Kidney (tissue), 14 donors: ENCODE measurements around the gene SIM2. TPM values are rescaled to one million over a fixed set of nuclear protein-coding genes. Genes with fewer than 3 reads are reported as not detected.

ENCODE experiments used
- DNase-seq, 5 donors: peaks; one replicate each; pipeline ENCODE4 v3.0.0-alpha.2; 2013 to 2020
- FAIRE-seq: peaks from 2 replicates; lab custom pipeline; 2012; peaks lifted over from hg19 to GRCh38; lab: Jason Lieb, UNC
- H3K27ac ChIP-seq, 2 donors: one replicate each; pipeline ENCODE4 v1.7.0; 2013; ENCODE audit warnings: low read depth in 2 of 2, low read length in 2 of 2, inconsistent platforms in 1 of 2
- H3K27me3 ChIP-seq: one replicate; pipeline ENCODE4 v1.7.1; 2013; ENCODE audit warnings: low read length, inconsistent platforms; ENCODE audit not compliant: control insufficient read depth, insufficient read depth
- H3K36me3 ChIP-seq, 3 donors: one replicate each; pipeline versions ENCODE4 v1.7.0 to v1.7.1; 2013; ENCODE audit warnings: low read length in 3 of 3, control low read depth in 1 of 3, inconsistent platforms in 1 of 3; ENCODE audit not compliant: insufficient read depth in 3 of 3, control insufficient read depth in 2 of 3
- H3K4me1 ChIP-seq, 3 donors: one replicate each; pipeline versions ENCODE4 v1.7.0 to v1.7.1; 2013; ENCODE audit warnings: low read length in 3 of 3, inconsistent platforms in 1 of 3, low read depth in 1 of 3; ENCODE audit not compliant: control insufficient read depth in 2 of 3, insufficient read depth in 2 of 3
- H3K4me3 ChIP-seq, 3 donors: one replicate each; pipeline versions ENCODE4 v1.7.0 to v1.8.1; 2013; ENCODE audit warnings: low read length in 3 of 3, control low read depth in 1 of 3, inconsistent platforms in 1 of 3
- H3K9ac ChIP-seq, 3 donors: one replicate each; pipeline versions ENCODE4 v1.7.0 to v1.7.1; 2013; ENCODE audit warnings: low read length in 3 of 3, control low read depth in 1 of 3, inconsistent platforms in 1 of 3
- H3K9me3 ChIP-seq, 3 donors: one replicate each; pipeline versions ENCODE4 v1.7.0 to v1.7.1; 2013; ENCODE audit warnings: low read length in 3 of 3, control low read depth in 1 of 3, inconsistent platforms in 1 of 3; ENCODE audit not compliant: control insufficient read depth in 2 of 3, insufficient read depth in 1 of 3
- intact Hi-C: fragments of 100-400 bp; cut with DNase I; formaldehyde crosslinking; loops from one replicate; pipeline ENCODE4 v1.11.1; 2022
- polyA plus RNA-seq: library from polyadenylated mRNA; stranded (reverse); fragments of 350-450 nt; fragmentation: Illumina TruSeq; extraction: RNeasy Lipid Tissue Mini Kit (QIAGEN cat#74804); gene quantifications from one replicate; pipeline ENCODE4 v1.2.3, GENCODE V29; 2014; ENCODE audit warnings: low read depth, low replicate concordance; ENCODE audit not compliant: insufficient read depth
- total RNA-seq: library from RNA; stranded (reverse); fragmentation: NEBNext Ultra II Directional; extraction: Animal tissue kit (Norgen Biotek cat#: 25700); gene quantifications from one replicate; pipeline ENCODE4 v1.2.1, GENCODE V29; 2021
- TF ChIP-seq, protein P1 (sequence below): IDR thresholded peaks from 3 replicates; pipeline ENCODE4 v1.5.1; 2012; ENCODE audit warnings: mild to moderate bottlenecking, moderate library complexity, borderline replicate concordance; ENCODE audit not compliant: insufficient read depth; ENCODE audit errors: extremely low read depth
- donor health status: control.
- donor health status: control.
- donor health status: control.
- donor health status: control.
- donor health status: control.
- donor health status: DM: yes; HTN: yes; CAD: no.
- donor health status: Normal renal cell carcinoma (clear cell type).

The SIM2 gene
- total and polyA plus RNA-seq, 2 donors from 2014 or later, result 6.5 to 71.3 TPM

DNA sequence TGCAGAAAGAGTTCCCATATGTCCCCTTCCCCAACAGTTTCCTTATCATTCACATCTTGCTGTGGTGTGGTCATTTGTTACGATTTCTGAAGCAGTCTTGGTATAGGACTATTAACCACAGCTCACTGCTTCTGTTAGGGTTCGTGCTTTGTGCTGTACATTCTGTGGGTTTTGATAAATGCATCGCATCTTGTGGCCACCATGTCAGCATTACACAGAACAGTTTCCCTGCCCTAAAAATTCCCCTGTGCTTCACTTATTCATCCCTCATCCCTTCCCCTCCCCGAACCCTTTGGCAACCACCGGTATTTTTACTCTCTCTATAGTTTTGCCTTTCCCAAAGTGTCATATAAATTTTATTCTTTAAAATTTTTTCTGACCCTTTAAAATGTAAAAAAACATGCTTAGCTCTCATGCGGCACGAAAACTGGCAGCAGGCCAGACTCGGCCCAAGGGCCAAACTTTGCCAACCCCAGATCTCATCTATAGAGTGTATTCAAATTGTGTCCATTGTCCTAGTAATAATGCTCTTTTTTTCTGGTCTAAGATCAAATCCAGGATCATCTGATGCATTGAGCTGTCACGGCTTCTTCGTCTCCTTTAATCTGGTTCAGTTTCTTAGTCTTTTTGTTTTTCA lies 78.2 kb downstream of the SIM2 start:
- Histone ChIP-seq H3K9ac (no peak overlapping the region), H3K27me3 (no peaks in the 10 kb centered on the region), H3K9me3 (no peaks in the 10 kb centered on the region), H3K27ac (no peak overlapping the region), H3K36me3 (no peaks in the 10 kb centered on the region), H3K4me3 (no peak overlapping the region), H3K4me1 (no peaks in the 10 kb centered on the region)
- intact Hi-C loops, result no loop called here
- DNase-seq (no peak), FAIRE-seq (no peak)
- TF ChIP-seq, protein P1, sequence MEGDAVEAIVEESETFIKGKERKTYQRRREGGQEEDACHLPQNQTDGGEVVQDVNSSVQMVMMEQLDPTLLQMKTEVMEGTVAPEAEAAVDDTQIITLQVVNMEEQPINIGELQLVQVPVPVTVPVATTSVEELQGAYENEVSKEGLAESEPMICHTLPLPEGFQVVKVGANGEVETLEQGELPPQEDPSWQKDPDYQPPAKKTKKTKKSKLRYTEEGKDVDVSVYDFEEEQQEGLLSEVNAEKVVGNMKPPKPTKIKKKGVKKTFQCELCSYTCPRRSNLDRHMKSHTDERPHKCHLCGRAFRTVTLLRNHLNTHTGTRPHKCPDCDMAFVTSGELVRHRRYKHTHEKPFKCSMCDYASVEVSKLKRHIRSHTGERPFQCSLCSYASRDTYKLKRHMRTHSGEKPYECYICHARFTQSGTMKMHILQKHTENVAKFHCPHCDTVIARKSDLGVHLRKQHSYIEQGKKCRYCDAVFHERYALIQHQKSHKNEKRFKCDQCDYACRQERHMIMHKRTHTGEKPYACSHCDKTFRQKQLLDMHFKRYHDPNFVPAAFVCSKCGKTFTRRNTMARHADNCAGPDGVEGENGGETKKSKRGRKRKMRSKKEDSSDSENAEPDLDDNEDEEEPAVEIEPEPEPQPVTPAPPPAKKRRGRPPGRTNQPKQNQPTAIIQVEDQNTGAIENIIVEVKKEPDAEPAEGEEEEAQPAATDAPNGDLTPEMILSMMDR, result no peak

DNA sequence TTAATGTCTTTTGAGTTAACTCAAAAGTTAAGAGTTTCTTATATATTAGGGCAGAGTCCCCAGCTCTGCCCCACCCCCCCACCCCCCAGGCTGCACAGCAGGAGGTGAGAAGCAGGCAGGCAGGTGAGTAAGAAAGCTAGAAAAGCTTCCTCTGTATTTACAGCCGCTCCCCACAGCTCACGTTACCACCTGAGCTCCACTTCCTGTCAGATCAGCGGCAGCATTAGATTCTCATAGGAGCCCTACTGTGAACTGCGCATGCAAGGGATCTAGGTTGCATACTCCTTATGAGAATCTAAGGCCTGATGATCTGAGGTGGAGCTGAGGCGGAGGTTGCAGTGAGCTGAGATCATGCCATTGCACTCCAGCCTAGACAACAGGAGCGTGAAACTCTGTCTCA lies 81.9 kb downstream of the SIM2 start:
- DNase-seq, result no peak

DNA sequence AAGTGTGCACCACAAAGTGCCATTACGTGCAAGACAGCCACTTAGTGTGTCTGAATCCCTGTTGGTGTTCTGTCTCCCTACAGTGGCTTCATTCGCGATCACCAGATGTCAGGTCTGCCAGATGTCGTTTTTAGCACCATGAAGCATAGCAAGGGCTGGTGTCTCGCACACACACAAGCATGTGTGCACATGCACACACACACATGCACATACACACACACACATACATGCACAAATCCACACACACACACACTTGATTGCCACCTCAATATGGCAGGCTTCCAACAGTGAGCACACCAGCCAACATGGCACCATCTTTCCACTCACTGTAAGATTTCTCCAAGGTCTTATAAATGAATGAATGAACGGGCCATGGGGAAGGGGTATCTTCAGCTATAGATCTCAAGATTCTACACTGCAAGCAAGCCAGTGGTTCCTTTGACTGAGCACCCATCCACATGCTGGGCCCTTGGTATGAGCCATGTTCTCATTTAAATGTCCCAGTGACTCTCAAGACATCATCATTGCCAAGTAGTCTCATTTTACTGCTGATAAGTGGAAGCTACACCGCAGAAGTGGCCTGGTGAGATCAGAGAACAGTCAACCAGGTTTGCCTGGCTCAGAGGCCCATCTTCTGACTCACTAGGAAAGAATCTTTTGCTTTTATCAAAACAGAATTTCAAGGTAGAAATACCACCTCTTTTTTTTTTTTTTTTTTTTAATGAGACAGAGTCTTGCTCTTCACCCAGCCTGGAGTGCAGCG lies 84.9 kb downstream of the SIM2 start:
- FAIRE-seq, result no peak
- no peaks in the 10 kb centered on the region for H3K27me3 ChIP-seq
- TF ChIP-seq, protein P1, result no peak
- no peaks in the 10 kb centered on the region for H3K36me3 ChIP-seq
- intact Hi-C loops, result no loop called here
- no peaks in the 10 kb centered on the region for H3K4me1 ChIP-seq
- H3K4me3 ChIP-seq, result no peak overlapping the region
- no peak for DNase-seq
- H3K9me3 ChIP-seq, result no peaks in the 10 kb centered on the region
- H3K27ac ChIP-seq, result no peak overlapping the region
- no peak overlapping the region for H3K9ac ChIP-seq

More for the DNA sequence above, 81.9 kb downstream of the SIM2 start:
- H3K36me3 ChIP-seq, result no peaks in the 10 kb centered on the region
- no peak overlapping the region for H3K27ac ChIP-seq
- no peak overlapping the region for H3K4me3 ChIP-seq
- H3K27me3 ChIP-seq, result no peaks in the 10 kb centered on the region
- no peak for FAIRE-seq
- no peak overlapping the region for H3K9ac ChIP-seq
- TF ChIP-seq, protein P1, result no peak
- no peaks in the 10 kb centered on the region for H3K4me1 ChIP-seq
- intact Hi-C loops, result no loop called here
- H3K9me3 ChIP-seq, result no peaks in the 10 kb centered on the region
